Smooth muscle cell (in vitro differentiated cells): ENCODE measurements around the gene IGF2R. TPM values are rescaled to one million over a fixed set of nuclear protein-coding genes. Genes with fewer than 3 reads are reported as not detected.

ENCODE experiments used
- DNase-seq: peaks from one replicate; lab custom pipeline; 2025; ENCODE audit not compliant: unreplicated experiment; lab: John Stamatoyannopoulos, UW
- H2AFZ ChIP-seq: fragments of 200-600 bp; sonication (generic); 2 replicates; pipeline ENCODE4 v1.6.0; 2016; ENCODE audit warnings: antibody characterized with exemption, low read depth, mild to moderate bottlenecking
- H3F3A ChIP-seq: fragments of 200-600 bp; sonication (generic); 2 replicates; pipeline ENCODE4 v1.6.0; 2017; ENCODE audit warnings: antibody characterized with exemption, low read depth
- H3K27ac ChIP-seq: fragments of 200-600 bp; sonication (generic); 2 replicates; pipeline ENCODE4 v1.5.1; 2016; ENCODE audit warnings: low read depth, mild to moderate bottlenecking
- H3K27me3 ChIP-seq: fragments of 200-600 bp; sonication (generic); 2 replicates; pipeline ENCODE4 v1.6.1; 2016; ENCODE audit warnings: low read depth, mild to moderate bottlenecking
- H3K36me3 ChIP-seq: fragments of 200-600 bp; sonication (generic); 2 replicates; pipeline ENCODE4 v1.5.1; 2016; ENCODE audit warnings: low read depth
- H3K4me1 ChIP-seq: fragments of 200-600 bp; sonication (generic); 2 replicates; pipeline ENCODE4 v1.5.1; 2016; ENCODE audit warnings: low read depth
- H3K4me2 ChIP-seq: fragments of 200-600 bp; sonication (generic); 2 replicates; pipeline ENCODE4 v1.6.0; 2016; ENCODE audit warnings: mild to moderate bottlenecking
- H3K4me3 ChIP-seq: fragments of 200-600 bp; sonication (generic); 2 replicates; pipeline ENCODE4 v1.5.1; 2016; ENCODE audit warnings: mild to moderate bottlenecking
- H3K79me2 ChIP-seq: fragments of 200-600 bp; sonication (generic); 2 replicates; pipeline ENCODE4 v1.6.0; 2016; ENCODE audit warnings: low read depth, mild to moderate bottlenecking
- H3K9ac ChIP-seq: fragments of 200-600 bp; sonication (generic); 2 replicates; pipeline ENCODE4 v1.6.0; 2016; ENCODE audit warnings: low read depth
- H3K9me3 ChIP-seq: fragments of 200-600 bp; sonication (generic); replicated peaks from 2 replicates; pipeline ENCODE4 v1.5.1; 2016; ENCODE audit warnings: low read depth
- H4K20me1 ChIP-seq: fragments of 200-600 bp; sonication (generic); 2 replicates; pipeline ENCODE4 v1.6.0; 2016; ENCODE audit warnings: low read depth
- WGBS: methylation state at CpG from one replicate; pipeline ENCODE4 v1.1.7; 2016; ENCODE audit warnings: low lambda C conversion rate; 5-methylcytosine and 5-hydroxymethylcytosine counted together
- polyA plus RNA-seq: library from polyadenylated mRNA; unstranded; fragments of >200 nt; fragmentation: Nextera tagmentation; extraction: Ambion mirVana; gene quantifications from 2 replicates; pipeline ENCODE4 v1.2.1, GENCODE V29; 2016
- total RNA-seq: library from RNA; depleted of rRNA; stranded (reverse); fragments of >200 nt; gene quantifications from 2 replicates; pipeline ENCODE4 v1.2.3, GENCODE V29; 2014
- TF ChIP-seq, protein P1 (sequence below): fragments of 200-600 bp; sonication (generic); IDR thresholded peaks from 2 replicates; pipeline ENCODE4 v1.5.1; 2017; ENCODE audit warnings: borderline replicate concordance, mild to moderate bottlenecking, antibody characterized with exemption; ENCODE audit not compliant: insufficient read depth, poor library complexity, severe bottlenecking

The IGF2R gene
- total and polyA plus RNA-seq, 2 experiments from 2014 or later: 44.7 to 77.4 TPM

GRCh38 chr6:159988983-159989454 is 20.1 kb downstream of the IGF2R start:
- peak overlapping the region; percentile 21 for H3K4me2 ChIP-seq
- H3K4me1 ChIP-seq: no peaks in the 10 kb centered on the region
- peak overlapping the region; percentile 54 for H3K27ac ChIP-seq
- no peak overlapping the region for H3K4me3 ChIP-seq
- no peak overlapping the region for H2AFZ ChIP-seq
- TF ChIP-seq, protein P1, sequence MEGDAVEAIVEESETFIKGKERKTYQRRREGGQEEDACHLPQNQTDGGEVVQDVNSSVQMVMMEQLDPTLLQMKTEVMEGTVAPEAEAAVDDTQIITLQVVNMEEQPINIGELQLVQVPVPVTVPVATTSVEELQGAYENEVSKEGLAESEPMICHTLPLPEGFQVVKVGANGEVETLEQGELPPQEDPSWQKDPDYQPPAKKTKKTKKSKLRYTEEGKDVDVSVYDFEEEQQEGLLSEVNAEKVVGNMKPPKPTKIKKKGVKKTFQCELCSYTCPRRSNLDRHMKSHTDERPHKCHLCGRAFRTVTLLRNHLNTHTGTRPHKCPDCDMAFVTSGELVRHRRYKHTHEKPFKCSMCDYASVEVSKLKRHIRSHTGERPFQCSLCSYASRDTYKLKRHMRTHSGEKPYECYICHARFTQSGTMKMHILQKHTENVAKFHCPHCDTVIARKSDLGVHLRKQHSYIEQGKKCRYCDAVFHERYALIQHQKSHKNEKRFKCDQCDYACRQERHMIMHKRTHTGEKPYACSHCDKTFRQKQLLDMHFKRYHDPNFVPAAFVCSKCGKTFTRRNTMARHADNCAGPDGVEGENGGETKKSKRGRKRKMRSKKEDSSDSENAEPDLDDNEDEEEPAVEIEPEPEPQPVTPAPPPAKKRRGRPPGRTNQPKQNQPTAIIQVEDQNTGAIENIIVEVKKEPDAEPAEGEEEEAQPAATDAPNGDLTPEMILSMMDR: no peak
- WGBS: 74% methylated on average over 7 of the region's 7 CpGs
- peaks cover 100% of the 10 kb centered on the region for H4K20me1 ChIP-seq
- peaks cover 4% of the 10 kb centered on the region for H3F3A ChIP-seq
- DNase-seq: no peak
- H3K9ac ChIP-seq: no peak overlapping the region
- no peaks in the 10 kb centered on the region for H3K27me3 ChIP-seq
- no peaks in the 10 kb centered on the region for H3K36me3 ChIP-seq
- H3K79me2 ChIP-seq: peaks cover 98% of the 10 kb centered on the region
- H3K9me3 ChIP-seq: no peaks in the 10 kb centered on the region

- no peak overlapping the region for H3K9ac ChIP-seq
- H3K79me2 ChIP-seq: peaks cover 98% of the 10 kb centered on the region
- DNase-seq: no peak
- H3F3A ChIP-seq: peaks cover 4% of the 10 kb centered on the region
- no peak overlapping the region for H3K4me2 ChIP-seq
- peak overlapping the region; percentile 54 for H3K27ac ChIP-seq
- TF ChIP-seq, protein P1: no peak
- H3K27me3 ChIP-seq: no peaks in the 10 kb centered on the region
- H3K9me3 ChIP-seq: no peaks in the 10 kb centered on the region
- H4K20me1 ChIP-seq: peaks cover 100% of the 10 kb centered on the region
- H2AFZ ChIP-seq: no peak overlapping the region
- 88% methylated on average over 10 of the region's 10 CpGs for WGBS
- H3K4me3 ChIP-seq: no peak overlapping the region
- no peaks in the 10 kb centered on the region for H3K4me1 ChIP-seq
- no peaks in the 10 kb centered on the region for H3K36me3 ChIP-seq
Observed at GRCh38 chr6:159989492-159990480, 20.9 kb downstream of the IGF2R start.

GRCh38 chr6:159992366-159992765 is 23.5 kb downstream of the IGF2R start:
- H3K9me3 ChIP-seq: no peaks in the 10 kb centered on the region
- no peak overlapping the region for H2AFZ ChIP-seq
- H3K9ac ChIP-seq: no peak overlapping the region
- H3K79me2 ChIP-seq: peaks cover 98% of the 10 kb centered on the region
- H3K36me3 ChIP-seq: no peaks in the 10 kb centered on the region
- H3K4me1 ChIP-seq: no peaks in the 10 kb centered on the region
- no peak for DNase-seq
- no peaks in the 10 kb centered on the region for H3F3A ChIP-seq
- no peaks in the 10 kb centered on the region for H3K27me3 ChIP-seq
- whole genome bisulfite sequencing: 100% methylated on average over 1 of the region's 1 CpG
- no peak overlapping the region for H3K4me3 ChIP-seq
- H3K27ac ChIP-seq: no peak overlapping the region
- H3K4me2 ChIP-seq: no peak overlapping the region
- H4K20me1 ChIP-seq: peaks cover 100% of the 10 kb centered on the region
- TF ChIP-seq, protein P1: no peak
